Urothelium cell line (cell line): ENCODE measurements around the gene RSBN1L.
"Not testable (repeated sequence)": the region's sequence is repeated elsewhere in the genome, so short reads cannot be mapped to it uniquely, and the experiment has no call there.

ENCODE experiments used
- DNase-seq: peaks from one replicate; pipeline ENCODE4 v3.0.0; 2011; ENCODE audit warnings: low spot score, mixed read lengths
- FAIRE-seq: peaks from 2 replicates; lab custom pipeline; 2011; peaks lifted over from hg19 to GRCh38; lab: Jason Lieb, UNC

Gene RSBN1L

DNA sequence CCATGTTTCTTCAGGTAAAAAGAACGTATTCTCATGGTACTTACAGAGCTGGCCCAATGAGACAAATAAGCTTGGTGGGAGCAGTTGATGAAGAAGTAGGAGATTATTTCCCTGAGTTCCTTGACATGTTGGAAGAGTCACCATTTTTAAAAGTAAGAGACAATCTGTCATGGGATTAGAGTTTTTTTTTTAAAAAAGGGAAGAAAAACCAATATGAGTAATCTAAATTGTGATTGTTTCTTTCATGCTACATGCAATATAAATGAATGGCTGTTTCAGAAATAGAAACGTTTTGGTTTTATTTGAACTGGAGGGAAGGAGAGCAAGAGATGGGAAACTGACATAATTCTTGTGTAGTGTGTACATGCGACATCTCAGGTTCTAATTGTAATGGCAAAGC lies 69.2 kb downstream of the RSBN1L start:
- FAIRE-seq: no peak

DNA sequence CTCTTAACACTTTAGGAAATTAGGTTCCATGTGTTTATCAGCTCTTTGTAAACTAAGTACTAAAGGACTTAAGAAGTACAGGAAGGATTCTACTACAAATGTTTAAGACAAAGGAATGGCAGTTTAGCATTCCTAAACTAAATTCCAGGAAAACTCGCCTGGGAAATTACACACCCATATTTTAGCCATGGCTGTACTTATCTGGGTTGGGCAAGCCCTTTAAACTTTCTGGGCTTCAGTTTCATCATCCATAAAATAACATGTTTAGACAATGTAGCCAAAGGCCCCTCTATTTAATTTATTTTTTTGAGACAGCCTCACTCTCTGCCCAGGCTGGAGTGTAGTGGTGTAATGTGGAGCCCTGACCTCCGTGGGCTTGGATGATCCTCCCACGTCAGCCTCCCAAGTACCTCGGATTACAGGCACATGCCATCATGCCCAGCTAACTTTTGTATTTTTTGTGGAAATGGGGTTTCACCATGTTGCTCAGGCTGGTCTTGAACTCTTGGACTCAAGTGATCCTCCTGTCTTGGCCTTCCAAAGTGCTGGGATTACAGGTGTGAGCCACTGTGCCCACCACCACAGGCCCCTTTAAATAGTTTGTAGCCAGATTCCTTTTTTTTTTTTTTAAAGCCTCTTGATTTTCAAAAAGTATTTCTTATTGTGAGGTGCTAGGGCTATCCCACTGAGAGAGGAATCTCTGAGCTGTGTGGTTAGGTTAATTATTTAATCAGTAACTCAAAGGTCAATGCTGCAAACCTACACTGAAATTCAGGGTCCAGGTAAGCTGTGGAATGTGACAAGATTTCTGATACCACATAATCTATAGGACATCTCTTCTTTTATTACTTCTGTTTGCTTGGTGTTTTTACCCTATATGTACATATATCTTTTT lies 69.9 kb downstream of the RSBN1L start:
- DNase-seq (no peak), FAIRE-seq (no peak)

More for the DNA sequence above, 69.2 kb downstream of the RSBN1L start:
- no peak for DNase-seq

DNA sequence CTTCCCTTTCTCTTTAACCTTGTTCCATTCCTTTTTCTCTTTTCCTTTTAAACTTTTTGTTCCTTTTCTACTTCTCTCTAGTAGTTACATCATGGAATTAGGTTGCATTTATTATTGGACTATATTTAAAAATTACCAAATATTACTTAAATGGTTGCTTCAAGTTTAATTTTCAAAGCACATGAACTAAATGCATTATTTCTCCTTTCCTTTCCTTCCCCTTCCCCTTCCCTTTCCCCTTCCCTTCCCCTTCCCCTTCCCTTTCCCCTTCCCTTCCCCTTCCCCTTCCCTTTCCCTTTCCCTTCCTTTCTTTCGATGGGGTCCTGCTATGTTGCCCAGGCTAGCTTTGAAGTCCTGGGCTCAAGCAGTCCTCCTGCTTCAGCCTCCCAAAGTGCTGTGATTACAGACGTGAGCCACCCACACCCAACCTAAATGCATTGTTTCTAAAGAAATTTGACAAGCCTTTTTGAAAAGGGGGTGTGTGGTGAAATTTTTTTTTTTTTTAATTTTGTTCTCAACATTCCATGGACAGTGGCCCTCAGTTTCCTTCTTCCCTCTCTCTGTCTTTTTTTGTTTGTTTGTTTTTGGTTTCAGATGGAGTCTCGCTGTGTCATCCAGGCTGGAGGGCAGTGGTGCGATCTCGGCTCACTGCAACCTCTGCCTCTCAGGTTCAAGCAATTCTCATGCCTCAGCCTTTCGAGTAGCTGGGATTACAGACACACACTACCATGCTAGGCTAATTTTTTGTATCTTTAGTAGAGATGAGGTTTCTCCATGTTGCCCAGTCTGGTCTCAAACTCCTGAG lies 70.7 kb downstream of the RSBN1L start:
- no peak for FAIRE-seq
- no peak for DNase-seq

DNA sequence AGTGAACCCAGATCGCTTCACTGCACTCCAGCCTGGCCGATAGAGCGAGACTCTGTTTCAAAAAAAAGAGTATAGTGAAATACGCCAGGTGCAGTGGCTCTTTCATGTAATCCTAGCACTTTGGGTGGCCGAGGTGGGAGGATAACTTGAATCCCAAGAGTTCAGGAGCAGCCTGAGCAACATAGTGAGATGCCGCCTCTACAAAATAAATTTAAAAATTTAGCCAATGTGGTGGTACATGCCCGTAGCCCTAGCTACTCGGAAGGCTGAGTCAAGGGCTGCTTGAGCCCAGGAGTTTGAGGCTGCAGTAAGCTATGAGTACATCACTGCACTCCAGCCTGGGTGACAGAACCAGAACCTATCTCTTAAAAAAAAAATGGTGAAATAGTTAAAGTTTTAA lies 74.1 kb downstream of the RSBN1L start:
- FAIRE-seq: no peak
- no peak for DNase-seq

DNA sequence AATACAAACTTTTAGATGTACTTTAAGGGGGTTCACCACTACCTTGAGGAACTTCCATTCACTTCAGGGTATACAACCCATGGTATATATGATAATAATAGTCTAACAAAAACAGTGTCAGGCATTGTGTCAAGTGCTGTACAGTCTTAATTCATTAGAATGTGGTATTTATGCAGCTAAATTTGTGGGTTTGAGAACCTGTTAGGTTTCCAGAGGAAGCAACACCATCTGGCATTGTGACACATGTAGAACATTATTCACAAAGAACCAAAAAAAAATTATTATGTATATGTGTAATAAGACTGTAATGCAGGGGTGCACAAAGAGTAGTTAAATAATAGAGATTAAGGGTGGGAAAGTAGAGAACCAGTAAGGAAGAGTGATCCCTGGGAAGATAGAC lies 75.6 kb downstream of the RSBN1L start:
- no peak for DNase-seq
- no peak for FAIRE-seq

DNA sequence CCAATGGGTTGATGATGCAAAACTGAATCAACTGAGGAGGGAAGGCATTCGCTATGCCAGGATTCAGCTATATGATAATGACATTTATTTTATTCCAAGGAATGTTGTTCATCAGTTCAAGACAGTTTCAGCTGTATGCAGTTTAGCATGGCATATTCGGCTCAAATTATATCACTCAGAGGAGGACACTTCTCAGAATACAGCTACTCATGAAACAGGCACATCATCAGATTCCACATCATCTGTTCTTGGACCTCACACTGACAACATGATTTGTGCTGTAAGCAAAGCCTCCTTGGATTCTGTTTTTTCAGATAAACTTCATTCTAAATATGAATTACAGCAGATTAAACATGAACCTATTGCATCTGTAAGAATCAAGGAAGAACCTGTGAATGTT lies 82.3 kb downstream of the RSBN1L start:
- no peak for DNase-seq
- FAIRE-seq: no peak

DNA sequence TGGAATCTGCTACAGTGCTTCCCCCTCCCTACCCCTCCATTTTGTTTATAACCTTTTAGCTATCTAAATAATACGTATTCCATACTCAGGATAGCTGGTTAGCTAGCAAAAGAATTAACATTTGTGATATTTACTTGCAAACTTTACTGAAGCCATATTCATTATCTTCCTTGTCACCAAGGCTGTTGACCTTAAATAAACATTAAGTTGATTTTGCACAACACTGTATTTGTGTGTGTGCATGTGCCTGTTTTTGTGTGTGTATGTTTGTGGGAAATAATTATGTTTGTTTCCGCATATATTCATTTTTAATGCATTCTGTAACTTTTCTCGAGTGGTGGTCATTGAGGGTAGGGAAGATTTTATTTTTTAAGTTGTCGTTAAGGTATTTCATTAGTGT lies 86.1 kb downstream of the RSBN1L start:
- no peak for FAIRE-seq

DNA sequence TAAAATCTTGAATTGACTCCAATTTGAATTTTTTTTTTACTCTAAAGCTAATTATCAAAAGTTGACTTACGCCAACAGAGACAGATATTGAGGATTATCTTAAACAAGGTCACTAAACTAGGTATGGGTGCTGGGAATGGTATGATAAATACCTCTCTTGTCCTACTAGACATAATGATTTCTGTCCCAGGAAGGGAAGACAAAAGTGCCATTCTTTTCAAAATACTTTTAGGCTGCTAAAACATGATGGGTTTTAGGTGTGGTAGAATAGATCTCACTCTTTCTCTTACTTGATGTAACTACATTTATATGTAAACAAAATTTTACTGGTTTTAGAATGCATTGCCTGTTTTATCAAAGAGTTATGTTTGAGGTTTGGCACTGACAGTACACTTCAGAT lies 86.9 kb downstream of the RSBN1L start:
- DNase-seq (no peak), FAIRE-seq (no peak)

More for the DNA sequence above, 86.1 kb downstream of the RSBN1L start:
- DNase-seq: no peak

DNA sequence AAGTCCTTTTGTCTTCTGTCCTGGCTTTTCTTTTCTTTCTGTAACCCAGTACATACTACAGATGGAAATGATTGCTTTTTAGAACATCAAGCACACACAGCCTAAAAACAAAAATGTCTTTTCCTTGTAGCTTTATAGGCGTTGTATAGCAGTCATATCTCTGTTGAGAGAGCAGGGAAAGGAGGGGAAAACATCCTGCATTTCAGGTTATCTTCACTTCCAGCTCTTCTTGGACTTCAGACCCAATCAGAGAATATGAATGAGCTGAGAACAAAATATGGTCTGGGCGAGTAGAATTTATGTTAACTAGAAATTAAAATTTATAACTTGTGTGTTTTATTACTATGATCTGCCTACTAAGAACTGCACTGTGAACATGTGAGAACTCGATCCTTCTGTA lies 87.3 kb downstream of the RSBN1L start:
- no peak for DNase-seq
- FAIRE-seq: no peak

DNA sequence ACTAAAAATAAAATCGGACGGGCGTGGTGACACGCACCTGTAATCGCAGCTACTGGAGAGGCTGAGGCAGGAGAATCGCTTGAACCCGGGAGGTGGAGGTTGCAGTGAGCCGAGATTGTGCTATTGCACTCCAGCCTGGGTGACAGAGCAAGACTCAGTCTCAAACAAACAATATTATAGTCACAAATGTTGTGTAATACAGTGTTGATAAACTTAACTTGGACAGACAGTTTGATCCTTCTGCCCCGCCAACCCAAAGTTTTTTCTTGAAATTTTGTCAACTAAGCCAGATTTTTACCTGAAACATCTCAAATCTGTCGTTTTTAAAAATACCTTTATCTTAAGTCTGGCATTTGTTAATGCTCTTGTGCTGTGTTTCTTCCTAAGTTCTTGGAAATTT lies 88.2 kb downstream of the RSBN1L start:
- FAIRE-seq, DNase-seq: not testable (repeated sequence)

DNA sequence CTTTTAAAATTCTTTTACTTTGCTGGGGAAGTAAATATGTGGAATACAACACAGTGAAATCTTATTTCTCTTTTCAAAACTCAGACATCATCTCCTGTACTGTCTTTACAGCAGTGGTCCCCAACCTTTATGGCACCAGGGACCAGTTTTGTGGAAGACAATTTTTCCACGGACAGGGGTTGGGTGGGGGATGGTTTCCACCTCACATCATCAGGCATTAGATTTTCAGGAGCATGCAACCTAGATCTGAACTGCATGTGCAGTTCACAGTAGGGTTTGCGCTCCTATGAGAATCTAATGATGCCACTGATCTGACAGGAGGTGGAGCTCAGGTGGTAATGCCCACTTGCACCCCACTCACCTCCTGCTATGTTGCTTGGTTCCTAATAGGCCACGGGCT lies 89.8 kb downstream of the RSBN1L start:
- FAIRE-seq (no peak), DNase-seq (no peak)

DNA sequence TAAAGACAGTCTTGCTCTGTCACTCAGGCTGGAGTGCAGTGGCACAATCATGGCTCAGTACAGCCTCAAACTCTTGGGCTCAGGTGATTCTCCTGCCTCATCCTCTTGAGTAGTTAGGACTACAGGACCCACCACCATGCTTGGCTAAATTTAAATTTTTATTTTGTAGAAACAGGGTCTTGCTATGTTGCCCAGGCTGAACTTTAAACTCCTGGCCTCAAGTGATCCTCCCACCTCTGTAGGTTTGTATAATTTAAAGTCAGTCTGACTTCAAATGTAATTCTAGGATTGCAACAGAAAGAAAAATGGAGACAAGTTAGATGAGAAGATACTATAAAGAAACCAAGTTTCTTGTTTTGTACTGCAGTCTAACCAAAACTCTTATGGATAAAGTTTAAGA lies 90.5 kb downstream of the RSBN1L start:
- FAIRE-seq (no peak), DNase-seq (no peak)

DNA sequence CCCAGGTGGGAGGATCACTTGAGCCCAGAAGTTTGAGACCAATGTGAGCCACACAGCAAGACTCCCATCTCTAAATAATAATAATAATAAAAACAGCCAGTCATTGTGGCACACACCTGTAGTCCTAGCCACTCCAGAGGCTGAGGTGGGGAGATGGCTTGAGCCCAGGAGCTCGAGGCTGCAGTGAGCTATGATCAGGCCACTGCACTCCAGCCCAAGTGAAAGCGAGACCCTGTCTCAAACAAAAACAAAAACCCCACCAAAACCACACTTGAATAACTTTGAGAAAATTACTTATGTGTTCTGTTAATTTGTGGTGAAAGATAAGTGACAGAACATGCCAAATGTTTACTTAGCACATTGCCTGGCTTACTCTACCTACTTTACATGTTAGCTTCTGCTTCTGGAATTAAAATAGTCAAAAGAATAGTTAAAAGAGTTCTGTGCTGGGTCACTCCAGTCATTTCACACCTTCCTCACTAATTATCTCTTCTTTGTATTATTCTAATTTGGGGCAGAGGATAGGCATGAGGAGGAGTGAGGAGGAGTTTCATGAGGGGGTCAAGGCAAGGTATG lies 92.2 kb downstream of the RSBN1L start:
- DNase-seq: no peak
- FAIRE-seq: no peak

DNA sequence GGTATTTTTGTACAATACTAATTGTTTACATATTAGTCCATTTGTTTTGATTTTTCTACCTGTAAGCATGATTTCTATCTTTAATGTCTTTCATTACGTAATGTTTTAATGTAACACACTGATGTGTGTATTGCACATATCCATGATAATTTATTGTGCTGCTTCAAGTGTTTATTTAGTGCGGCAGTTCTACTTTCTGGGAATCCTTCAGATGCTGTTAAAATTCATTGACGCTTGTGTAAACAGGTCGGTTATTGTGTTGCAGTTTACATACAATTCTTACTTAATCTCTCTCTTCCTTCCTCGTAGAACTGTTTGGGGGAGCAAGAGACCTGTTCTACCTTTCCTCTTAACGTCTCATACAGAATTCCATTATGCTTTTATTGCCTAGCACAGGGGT lies 95.1 kb downstream of the RSBN1L start:
- no peak for DNase-seq
- FAIRE-seq: no peak

DNA sequence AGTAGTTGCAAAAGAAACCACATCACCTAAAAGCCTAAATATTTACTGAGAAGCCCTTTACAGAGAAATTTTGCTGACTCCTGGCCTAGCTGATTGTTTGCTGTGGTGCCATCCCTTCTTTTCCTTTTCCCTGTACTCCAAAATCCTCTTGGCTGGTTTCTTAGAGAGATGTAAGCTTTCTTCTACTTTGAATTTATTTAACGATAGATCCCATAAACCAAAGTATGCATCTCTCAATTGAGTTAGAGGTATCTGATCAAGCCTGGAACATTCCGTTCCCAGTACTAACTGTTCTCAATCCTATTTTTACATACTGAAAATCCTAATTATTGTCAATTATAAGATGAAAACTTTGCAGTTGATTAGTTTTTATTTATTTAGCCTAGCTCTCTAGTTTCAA lies 95.7 kb downstream of the RSBN1L start:
- DNase-seq (no peak), FAIRE-seq (no peak)

DNA sequence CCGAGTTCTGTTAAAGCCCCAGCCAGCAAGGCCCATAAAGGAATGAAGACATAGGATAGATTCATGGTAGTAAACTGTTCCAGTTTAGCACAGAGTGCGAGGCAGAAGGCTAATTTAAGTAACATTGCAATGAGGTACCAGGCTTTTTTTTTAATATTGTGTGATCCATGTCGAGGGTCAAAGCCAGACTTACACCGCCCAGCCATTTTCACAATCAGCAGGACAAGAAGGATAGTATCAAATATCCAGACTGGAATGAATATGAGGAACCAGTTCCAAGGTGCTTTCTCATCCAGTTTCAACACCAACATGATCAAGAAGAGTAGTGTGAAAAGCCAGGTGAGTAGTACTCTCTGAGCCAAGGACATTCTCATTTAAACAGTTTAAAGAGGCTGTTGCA lies 97.7 kb downstream of the RSBN1L start:
- DNase-seq (no peak), FAIRE-seq (no peak)

DNA sequence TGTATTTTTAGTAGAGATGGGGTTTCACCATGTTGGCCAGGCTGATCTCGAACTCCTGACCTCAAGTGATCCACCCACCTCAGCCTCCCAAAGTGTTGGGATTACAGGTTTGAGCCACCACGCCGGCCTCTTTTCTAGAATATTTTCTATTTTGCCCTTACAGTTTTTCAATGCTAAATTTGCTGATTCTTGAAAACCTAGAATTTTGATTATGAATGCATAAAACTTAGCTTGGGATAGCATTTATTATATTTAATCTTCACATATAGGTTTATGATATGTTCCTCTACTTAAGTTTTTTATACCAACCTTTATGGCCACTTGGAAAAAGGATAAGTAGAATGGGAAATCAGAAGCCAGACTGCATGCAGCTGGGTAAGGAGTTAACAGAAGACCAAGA lies 99.8 kb downstream of the RSBN1L start:
- FAIRE-seq (no peak), DNase-seq (no peak)

DNA sequence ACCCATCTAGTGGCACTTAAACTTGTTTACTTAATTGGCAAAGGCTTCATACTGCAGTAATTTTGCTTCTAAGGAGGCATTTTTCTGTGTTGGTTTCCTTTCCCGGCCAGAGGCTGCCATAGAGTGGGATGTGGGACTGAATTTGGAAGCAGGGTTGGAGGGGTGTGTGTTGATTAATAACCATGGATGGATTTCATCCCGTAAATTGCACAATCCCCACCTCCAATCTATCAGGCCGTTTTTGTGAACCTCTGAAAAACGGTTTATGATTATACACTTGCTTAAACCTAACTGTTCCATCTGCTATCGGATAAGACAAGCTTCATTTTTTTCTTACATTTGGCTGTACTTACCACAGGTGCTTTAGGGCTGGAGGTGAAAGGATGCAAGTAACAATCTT lies 100.7 kb downstream of the RSBN1L start:
- FAIRE-seq (no peak), DNase-seq (no peak)

DNA sequence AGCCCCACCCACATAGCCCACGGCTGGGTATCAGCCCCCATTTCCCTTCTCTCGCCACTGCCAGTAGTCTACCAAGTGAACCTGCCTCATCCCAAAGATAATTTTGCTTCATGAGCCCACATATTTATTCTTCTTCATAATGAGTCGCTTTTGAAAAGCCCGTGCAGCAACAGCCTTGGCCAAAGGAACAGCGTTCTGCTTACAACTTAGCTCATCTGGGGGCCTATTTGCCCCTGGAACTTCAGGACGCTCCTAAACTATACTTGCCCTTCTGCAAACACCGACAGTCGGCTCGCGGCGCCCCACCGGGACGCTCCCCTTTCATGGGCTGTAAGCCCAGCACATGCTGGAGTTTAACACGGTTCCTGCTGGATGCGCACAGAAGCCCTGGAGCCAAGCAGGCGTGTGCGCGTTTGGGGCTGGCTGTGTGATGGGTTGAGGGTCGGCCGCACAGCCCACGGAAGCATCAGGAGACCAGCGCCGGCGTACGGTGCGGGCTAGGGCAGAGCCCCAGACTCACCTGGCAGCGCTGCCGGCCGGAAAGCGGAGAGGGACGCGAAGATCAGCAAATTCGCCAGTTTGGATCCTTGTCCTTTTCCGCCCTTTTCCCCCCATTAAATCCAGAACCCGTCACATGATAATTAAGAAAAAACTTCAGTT lies 101.6 kb downstream of the RSBN1L start:
- no peak for FAIRE-seq

DNA sequence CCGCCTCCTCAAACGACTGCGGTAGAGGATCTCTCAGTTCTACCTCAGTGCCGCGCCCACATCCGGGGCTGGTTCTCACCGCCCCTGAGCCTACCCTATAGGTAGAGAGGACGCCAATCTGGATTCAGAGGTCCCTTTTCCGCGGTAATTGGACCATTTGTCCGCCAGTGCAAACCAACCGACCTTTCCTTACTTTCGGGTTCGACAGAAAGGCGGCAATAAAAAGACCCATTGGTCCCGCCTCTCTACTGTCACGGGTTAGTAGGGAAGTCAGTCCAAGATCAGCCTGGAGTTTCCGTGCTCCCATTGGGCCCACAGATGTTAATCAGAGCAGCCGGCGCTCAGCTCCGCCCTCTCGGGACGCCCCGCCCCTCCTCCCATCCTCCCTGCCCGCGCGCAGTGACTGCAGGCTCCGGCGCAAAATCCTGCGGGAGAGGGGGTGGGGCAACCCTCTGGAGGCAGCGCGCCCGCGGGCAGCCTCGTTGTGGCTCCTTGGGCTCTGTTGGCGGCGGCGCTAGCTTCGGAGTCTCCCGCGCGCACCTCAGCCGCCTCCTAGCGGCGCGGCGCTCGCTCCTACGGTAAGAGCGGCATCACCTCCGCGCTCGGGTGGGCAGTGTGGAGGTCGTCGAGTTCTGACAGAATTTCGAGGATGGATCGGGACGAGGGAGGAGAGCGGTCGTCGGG lies 102.3 kb downstream of the RSBN1L start, which contains the start of the genes PHTF2 and TMEM60:
Gene PHTF2 (plus strand): TSS at position 380 of the 684 bp plus-strand sequence.
Gene TMEM60 (minus strand): TSS at position 41 of the 684 bp plus-strand sequence. CDS start 4,061 bp downstream, outside the sequence.
- DNase-seq (peak; percentile 99), FAIRE-seq (no peak)

More for the DNA sequence above, 101.6 kb downstream of the RSBN1L start:
- no peak for DNase-seq
